Anterior cingulate cortex (tissue), 58 donors: ENCODE data around the gene TRPM1.

Source experiments
- DNase-seq, 58 donors: peaks; one replicate each; lab custom pipeline; 2025; lab: John Stamatoyannopoulos, UW

Gene TRPM1

DNA sequence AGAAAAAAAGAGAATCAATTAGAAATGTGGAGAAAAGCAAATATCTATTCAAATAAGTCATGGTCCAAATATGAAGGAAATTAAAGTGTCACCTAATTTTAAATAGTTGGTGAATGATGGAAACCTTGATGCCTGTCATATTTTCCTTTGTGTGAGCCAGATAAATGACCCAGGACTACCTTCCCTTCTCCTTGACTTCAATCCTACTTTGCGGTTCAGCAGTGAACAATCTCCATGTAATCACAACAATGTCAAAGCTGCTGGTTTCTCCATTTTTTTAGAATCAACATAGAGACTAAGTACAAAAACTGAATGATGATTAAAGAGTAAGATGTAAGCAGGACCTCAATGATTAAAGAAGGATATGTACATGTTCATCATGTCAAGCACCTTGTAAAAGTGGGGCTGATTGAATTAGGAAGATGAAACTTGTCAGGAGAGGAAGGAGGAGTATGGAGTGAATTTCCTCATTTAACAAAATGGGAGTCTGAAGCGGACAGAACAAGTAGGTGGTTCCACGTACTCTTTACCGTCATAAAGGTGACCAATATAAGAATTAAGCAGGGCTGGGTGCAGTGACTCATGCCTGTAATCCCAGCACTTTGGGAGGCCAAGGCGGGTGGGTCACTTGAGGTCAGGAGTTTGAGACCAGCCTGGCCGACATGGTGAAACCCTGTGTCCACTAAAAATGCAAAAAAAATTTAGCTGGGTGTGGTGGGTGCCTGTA lies 43.1 kb downstream of the TRPM1 start:
- DNase-seq = no peak

DNA sequence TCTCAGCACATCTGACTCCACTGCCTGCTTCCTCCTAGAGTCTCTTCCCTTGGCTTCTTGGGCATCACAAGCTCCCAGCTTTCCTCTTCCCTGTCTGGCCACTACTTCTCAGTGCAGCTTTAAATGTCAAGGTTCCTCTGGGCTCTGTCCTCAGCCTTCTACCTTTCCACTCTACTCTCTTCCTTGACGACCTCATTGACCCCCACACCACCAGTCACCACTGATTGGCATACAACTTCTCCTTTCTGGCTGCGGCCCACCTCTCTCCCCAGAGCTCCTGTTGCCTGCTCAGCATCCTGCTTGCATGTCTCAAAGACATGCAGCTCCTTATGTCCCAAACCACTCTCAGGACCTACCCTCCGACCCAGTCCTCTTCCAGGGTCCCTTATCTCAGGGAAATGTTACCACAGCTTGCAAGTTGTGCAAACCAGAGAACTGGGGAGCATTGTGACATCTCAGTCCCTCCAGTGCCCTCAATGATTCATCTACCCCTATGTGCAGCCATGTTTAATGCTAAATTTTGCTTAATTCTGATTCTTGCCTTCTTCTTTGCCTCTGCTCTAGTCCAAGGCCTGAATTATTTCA lies 49.9 kb downstream of the TRPM1 start:
- no peak for DNase-seq

DNA sequence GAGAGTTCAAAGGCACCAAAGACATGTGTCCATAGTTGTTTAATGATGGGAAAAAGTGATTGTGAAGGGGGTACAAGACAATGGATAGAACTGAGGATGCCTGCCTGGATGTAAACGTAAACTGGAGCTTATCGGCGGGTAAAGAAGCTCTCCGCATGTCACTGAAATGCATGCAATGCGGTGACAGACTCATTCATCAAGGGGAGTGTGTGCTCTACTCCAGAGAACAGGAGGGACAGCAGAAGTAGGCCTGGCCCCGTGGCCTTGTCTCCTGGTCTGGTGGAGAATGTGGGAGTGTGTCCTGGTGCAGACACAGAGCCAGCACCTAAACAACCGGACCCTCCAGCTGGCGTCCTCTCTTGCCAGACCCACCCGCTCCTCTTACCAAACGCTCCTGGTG lies 50.6 kb downstream of the TRPM1 start:
- no peak for DNase-seq

DNA sequence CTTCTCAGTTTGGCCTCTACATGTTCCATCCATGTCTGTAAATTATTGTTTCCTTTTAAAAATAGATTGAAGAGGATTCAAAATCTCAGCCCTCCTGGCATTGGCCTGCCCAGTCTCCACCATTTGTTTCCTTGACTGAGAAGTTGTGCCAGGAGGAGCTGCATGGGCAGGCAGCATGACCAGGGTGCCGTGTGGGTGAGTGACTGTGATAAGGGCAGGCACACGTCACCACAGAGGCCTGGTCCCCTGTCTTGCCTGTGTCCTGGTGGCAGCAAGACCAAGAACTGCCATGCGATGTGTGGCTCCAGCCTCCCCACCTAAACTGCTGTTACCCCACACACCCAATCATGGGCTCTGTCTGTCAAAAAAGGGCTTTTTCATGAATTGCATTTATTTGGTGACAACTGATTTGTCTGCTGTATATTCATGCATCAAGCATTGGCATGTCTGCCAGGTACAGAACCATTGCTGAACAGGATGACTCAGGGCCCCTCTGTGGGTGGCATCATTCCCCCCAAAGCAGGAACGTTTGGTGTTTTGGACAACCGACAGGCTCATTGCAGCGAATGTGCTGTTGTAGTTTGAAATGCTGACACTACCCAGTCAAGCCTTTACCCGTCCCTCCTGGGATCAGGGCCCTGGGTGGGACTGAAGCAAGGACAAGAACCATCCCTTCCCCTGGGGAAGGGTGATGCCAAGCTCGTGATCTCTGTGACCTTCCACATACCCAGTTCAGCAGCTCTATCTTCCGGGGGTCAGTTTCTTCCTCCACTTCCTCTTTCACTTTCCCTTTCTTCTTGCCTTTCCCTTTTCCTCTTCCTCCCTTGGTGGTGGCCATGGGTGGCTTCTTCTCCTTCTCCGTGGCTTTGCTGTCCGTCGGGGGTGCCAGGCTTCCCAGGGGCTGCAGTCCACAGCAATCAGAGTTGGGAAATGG lies 51.6 kb downstream of the TRPM1 start:
- no peak for DNase-seq

DNA sequence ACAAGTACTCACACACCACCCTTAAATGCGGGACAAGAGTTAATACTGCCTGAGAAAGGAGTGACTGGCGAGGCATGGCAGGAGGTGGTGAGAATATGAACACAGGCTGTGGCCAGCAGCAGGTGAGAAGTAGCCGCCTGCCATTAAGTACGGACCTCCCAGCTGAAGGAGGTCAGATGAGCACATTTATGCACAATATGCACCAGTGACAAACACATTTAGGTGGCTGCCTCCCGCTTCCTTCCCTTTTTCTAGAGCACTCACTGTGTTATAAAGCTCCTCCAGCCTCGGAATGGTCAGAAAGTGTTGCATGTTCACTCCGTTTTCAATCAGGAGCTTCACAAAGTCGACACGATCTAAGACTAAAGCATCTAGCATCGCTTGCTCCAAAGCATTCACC lies 52.4 kb downstream of the TRPM1 start:
- no peak for DNase-seq

DNA sequence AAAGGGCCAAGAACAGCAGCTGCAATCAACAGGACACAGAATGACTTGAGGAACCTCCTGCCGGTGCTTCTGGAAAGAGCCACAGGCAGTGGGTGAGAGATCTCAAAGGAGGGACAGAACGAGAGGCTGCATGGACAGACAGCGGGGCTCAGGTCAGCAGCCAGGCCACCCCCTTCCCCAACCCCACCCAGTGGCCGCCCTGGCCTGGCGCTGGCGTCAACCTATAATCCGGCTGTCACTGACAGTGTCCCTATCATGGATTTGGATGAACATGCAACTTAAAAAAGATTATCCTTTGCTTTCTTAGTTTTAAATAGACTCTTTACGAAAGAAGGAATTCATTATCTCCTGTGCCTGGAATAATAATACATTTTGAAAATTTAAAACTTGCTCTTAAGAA lies 54.1 kb downstream of the TRPM1 start:
- no peak for DNase-seq

DNA sequence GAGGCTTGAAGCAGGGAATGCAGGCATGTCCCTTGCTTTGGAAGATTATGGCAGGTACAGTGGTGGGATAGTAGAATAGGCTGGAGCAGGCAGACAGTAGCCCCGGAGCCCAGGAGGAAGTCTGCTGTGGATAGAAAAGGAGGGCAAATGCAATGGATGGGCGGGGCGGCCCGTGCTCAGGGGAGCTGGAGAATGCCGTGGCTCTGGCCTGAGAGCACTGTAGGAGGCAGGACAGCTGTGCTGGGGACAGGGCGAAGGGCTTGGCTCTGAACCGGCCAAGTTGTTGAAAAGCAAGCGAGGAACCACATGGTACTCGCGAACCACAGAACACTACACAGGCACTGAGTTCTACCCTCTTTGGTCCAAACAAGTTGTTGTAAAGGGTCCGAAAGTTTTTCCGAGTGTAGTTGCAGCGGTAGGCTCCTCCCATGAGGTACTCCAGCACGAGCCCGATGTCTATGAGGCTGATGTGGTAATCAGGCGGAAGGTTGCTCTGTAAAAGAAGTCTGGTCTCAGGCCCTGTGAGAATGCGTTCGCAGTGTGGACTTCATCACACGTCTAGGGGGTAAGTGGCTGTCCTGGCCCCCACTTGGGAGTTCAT lies 54.7 kb downstream of the TRPM1 start:
- DNase-seq = no peak

DNA sequence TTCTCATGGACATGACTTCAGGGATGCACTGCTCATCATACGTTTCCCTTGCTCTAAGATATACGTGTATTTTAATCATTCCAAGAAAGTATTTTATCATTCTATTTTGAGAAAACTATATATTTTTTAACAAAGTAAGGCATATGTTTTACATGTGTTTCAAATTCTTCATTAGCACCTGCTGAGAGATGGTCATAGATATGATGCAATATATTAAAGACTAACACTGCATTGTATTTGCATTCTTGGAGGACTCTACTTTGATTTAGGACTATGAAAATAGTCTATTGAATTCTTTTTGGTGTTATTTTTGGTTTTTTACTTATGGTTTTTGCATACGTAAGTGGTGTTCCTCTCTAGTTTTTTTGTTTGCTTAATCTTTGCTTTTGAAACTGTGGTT lies 55.9 kb downstream of the TRPM1 start:
- DNase-seq = no peak

DNA sequence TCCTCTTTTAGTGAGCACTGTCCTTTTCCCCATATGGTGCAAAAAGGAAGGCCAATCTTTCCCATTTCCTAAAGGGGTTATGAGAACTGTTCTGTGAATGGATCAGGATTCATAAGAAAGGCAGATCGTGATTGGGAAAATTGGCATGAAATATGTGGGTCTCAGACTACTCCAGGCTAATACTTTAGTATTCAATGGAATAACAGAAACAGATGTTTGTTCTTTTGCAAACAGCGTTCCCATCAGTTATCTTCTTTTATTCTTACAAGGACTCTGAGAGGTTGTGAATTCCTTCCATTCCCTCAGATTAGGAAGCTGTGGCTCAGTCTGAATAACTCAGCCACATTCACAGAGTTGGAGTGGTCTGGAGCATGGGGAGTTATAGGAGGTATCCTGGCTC lies 58.8 kb downstream of the TRPM1 start:
- no peak for DNase-seq

DNA sequence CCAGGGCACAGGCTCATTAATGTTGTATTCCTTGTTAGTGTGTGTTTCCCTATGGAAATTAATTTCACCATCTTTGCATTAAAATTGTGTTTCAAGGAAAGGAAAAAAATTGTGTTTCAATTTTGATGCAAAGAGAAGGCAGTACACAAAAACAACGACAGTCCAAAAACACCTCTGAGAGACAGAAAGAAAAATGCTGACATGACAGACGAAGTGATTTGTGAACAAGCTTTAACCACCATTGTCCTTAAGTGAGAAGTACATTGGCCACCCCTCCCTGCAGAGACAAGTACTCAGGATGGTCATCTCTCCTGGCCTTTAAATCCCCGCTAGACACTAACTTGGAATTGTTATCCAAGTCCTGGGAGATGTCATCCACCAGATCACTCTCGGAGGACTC lies 59.9 kb downstream of the TRPM1 start:
- no peak for DNase-seq

DNA sequence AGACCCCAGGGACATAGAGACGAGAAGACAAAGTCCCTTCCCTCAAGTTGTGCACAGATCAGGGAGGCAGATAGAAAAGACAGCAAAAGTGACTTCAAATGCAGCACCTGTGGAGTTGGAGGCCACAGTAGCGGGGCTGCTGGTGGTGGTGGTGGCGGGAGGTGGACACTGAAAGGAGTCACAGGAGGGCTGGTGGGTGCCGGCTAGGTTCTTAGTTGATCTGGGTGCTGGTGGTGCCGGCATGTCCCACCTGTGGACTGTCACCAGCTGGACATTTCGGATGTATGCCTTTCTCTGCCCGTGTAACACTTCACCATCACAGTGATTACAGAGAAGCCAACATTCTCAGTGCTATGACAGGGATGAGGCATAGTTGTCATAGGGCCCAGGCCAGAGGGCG lies 60.9 kb downstream of the TRPM1 start:
- DNase-seq = no peak

DNA sequence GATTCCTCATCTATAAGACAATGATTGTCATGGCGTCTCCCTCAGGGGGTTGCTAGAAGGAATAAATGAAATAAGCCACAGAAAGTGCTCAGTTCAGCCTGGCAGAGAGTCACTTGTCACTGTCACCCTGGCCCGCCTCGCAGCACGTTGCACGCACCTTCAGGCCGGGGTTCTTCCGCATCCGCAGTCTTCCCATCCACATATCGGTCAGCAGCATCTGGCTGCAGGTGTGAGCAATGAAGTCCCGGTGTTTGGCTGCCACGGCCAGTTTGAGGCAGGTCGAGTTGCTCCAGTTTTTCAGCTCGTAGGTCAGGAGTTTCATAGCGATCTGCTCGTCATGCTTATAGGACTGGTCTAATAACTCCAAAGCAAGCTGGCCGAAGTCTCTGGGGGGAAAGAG lies 61.6 kb downstream of the TRPM1 start:
- DNase-seq = no peak

DNA sequence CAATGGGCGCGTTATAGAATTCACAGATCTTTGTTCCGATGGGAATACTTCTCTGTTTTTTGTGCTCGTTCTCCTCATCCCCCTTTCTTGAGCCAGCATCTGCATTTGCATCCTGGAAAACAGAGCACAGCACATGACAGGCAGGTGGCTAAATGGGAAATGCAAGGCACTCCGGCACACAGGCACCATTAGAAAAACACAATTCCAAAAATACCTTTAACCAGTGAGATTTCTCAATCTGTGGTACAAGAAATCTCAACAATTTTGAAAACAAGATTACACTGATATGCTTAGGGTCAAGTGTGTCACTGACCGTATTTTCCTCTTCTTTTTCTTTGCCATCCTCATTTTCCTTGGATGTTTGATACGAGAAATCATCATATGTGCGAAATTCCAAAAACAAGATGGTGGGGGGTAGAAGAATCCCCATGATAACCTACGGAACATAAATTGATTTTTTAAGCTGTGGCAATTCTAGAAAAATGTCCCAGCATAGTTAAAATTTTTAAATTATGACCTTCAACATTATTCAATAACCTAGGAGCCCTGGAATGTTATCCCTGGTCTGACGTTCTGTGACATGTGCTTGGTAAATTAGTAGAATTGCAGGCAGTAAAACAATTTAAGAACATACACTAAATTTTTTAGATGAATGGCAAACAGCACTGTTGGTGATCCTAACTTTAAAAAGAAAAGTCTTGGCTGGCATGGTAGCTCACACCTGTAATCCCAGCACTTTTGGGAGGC lies 63.6 kb downstream of the TRPM1 start:
- DNase-seq = no peak

DNA sequence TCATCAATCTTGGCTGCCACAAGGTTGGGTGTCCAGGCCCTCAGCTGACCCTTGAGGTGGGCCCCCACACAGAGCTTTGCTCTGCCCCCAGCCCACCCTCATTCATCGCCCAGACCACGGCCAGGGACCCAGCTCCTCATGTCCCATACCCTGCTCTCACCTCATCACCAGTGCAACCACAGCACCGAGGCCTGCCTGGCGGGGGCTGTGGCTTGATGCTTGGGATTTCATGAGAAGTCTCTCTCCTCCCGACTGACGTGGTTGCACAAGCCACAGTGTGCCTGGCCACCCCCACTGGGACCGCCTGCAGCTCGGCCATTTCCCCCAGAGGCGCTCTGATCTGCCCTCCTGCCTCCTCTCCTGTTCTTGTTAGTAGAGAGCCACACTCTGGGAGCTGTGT lies 64.7 kb downstream of the TRPM1 start:
- no peak for DNase-seq

DNA sequence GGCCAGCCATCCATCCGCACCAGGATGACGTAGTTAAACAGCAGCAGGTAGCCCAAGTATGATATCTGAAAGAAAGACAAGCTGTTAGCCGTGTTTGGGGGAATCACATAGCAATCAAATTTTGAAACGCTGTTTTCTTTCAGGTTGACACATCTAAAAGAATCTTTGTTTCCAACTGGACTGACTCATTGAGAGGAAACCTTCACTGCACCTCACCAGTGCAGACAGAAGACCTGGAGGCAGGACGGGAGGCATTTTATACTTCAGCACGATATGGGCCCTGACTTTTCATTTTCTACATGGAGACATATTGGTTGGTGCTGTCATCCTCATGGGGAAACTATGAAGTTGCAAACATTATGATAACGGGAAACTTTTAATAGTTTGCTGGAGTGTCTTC lies 65.9 kb downstream of the TRPM1 start:
- no peak for DNase-seq

DNA sequence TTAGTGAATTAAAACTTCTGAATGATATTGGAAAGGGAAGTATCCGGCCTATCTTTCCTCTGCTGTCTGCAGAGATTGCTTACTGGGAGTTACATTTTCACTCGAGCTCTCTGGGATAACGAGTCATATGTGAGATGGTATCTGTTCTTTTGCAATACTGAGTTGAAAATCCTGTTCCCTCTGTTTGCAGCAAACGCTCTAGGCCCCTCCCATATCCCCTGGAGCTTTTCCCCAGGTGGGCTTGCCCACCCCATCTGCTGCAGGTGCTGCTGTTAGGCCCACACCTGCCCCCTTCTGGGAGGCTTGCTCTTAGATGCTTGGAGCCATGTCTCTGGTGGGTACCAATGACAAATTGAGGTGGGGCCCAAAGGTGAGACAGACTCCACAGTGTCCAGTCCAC lies 67.4 kb downstream of the TRPM1 start:
- DNase-seq = no peak

DNA sequence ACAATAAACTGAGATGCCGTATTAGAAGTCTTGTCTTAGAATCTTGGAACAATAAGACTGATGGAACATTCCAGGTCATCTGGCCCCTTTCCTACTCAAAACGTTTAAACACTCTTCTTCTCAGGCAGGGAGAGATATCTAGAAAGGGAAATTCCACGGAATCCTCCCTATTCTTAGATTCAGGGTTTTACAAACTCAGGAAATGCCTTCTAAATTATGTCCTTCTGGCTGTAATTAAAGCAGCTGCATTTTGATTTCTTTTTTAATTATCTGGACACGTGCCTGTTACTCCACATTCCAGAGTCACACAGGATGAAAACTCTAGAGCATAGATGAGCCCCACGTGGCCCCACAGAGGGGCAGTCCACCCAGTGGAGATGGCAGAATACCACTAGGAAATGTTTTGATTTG lies 68.6 kb downstream of the TRPM1 start:
- no peak for DNase-seq

DNA sequence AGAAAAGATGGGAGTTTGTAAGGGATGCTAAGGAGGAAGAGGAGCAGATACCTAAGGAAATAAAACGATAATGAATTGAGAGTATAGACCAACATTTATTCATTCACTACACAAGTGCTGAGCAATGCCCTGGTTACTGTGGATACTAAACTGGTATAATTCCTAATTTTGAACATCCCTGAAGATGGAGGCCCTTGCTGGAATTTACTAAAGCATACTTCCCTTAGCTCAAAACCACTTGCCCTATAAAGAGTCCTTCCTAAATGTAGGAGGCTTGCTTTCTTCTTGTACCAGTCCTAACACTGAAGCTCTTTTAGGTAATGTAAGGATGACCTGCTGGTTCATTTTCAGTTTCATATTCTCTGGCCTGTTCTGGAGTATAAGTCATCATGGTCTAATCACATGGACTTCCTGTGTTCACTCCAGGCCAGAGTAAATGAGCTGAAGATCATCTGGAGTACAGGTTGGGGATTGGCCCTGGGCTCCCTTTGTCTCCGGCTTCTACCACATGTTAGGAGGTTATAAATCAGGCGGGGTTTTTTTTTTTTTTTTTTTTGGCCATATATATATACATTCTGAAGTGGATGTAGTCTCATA lies 70.0 kb downstream of the TRPM1 start:
- no peak for DNase-seq

DNA sequence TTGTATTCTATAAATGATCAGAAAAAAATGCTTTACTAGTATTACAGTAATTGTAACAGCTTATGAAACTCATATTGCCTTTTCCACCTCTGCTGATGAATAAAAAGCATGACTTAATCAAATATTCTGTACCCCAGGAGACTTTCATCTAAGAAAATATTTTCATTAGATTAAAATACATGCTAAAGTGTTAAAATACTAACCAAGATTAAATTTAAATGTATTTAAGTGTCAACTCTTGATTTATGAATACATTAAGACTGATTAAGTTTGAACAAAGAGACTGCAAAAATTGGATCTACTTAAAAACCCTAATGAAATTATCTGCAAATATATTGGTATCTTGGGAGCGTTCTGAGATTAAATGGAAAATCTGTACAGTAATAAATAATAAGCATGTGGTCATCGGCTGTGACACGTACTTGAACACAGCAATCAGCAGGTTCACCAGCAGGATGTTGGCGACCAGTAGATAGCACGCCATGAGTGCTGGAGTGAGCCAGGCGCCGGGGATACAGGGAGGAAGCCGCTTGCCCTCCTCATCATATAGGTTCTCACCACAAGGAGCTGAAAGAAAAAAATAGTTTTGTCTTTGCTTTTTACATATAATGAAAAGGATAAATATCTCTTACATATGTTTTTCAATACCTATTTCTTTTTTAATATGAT lies 73.5 kb downstream of the TRPM1 start:
- DNase-seq = no peak

DNA sequence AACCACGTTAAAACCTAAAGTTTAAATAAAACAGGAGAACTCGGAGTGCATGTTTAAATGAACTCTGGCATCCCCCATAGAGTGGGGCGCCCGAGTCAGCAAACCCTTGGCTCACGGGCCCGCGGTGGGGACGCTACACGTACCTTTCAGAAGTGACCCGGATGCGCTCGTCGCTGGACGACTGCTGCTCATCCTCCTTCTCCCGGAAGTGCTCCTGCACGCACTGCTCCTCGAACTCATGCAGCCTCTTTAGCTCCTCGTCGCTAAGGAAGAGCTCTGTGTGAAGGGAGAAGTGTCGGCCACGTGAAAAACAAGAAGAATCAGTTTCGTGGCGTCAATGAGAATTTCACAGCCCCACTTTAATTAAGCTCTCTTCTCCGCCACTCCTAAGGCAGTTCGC lies 75.5 kb downstream of the TRPM1 start:
- DNase-seq = no peak
